Astrocyte (in vitro differentiated cells and primary cell): ENCODE measurements around the gene RTP3. TPM values are rescaled to one million over a fixed set of nuclear protein-coding genes. Genes with fewer than 3 reads are reported as not detected.

ENCODE experiments used
- DNase-seq: peaks from one replicate; pipeline ENCODE4 v3.0.0-alpha.2; 2010; ENCODE audit warnings: low read depth
- FAIRE-seq: peaks from 2 replicates; lab custom pipeline; 2011; peaks lifted over from hg19 to GRCh38; lab: Jason Lieb, UNC
- H2AFZ ChIP-seq: 2 replicates; pipeline ENCODE4 v1.6.0; 2012; ENCODE audit warnings: low read depth, low read length, inconsistent platforms
- H3K27ac ChIP-seq: 2 replicates; pipeline ENCODE4 v1.5.1; 2011; ENCODE audit warnings: low read depth, low read length, inconsistent platforms
- H3K27me3 ChIP-seq: 2 replicates; pipeline ENCODE4 v1.6.0; 2011; ENCODE audit warnings: low read length, inconsistent platforms; ENCODE audit not compliant: insufficient read depth
- H3K36me3 ChIP-seq: 2 replicates; pipeline ENCODE4 v1.5.1; 2011; ENCODE audit warnings: low read length, inconsistent platforms; ENCODE audit not compliant: insufficient read depth
- H3K4me1 ChIP-seq: 2 replicates; pipeline ENCODE4 v1.5.1; 2011; ENCODE audit warnings: low read length, inconsistent platforms; ENCODE audit not compliant: insufficient read depth
- H3K4me2 ChIP-seq: 2 replicates; pipeline ENCODE4 v1.6.0; 2012; ENCODE audit warnings: low read length, inconsistent platforms
- H3K4me3 ChIP-seq: 2 replicates; pipeline ENCODE4 v1.5.1; 2011; ENCODE audit warnings: low read depth, mild to moderate bottlenecking, low read length, inconsistent platforms; ENCODE audit not compliant: insufficient read depth
- H3K79me2 ChIP-seq: 2 replicates; pipeline ENCODE4 v1.6.0; 2012; ENCODE audit warnings: mild to moderate bottlenecking, low read length, inconsistent platforms; ENCODE audit not compliant: insufficient read depth
- H3K9ac ChIP-seq: 2 replicates; pipeline ENCODE4 v1.6.0; 2012; ENCODE audit warnings: mild to moderate bottlenecking, low read length, inconsistent platforms
- H3K9me3 ChIP-seq: 2 replicates; pipeline ENCODE4 v1.5.1; 2012; ENCODE audit warnings: low read depth, mild to moderate bottlenecking, low read length, inconsistent platforms; ENCODE audit not compliant: insufficient read depth
- H4K20me1 ChIP-seq: 2 replicates; pipeline ENCODE4 v1.6.0; 2012; ENCODE audit warnings: low read length, inconsistent platforms; ENCODE audit not compliant: insufficient read depth
- H3K27ac Mint-ChIP-seq: one replicate; pipeline ENCODE4 v1.8.0; 2021; ENCODE audit warnings: mild to moderate bottlenecking, mixed read lengths; ENCODE audit not compliant: unreplicated experiment
- H3K27me3 Mint-ChIP-seq: one replicate; pipeline ENCODE4 v1.8.0; 2021; ENCODE audit warnings: low read depth, mixed read lengths; ENCODE audit not compliant: unreplicated experiment
- H3K36me3 Mint-ChIP-seq: one replicate; pipeline ENCODE4 v1.8.0; 2021; ENCODE audit warnings: low read depth, mixed read lengths; ENCODE audit not compliant: unreplicated experiment
- H3K4me1 Mint-ChIP-seq: one replicate; pipeline ENCODE4 v1.8.0; 2021; ENCODE audit warnings: low read depth, mixed read lengths; ENCODE audit not compliant: unreplicated experiment
- H3K4me3 Mint-ChIP-seq: one replicate; pipeline ENCODE4 v1.8.0; 2021; ENCODE audit warnings: mild to moderate bottlenecking, moderate library complexity, mixed read lengths; ENCODE audit not compliant: unreplicated experiment
- H3K9me3 Mint-ChIP-seq: one replicate; pipeline ENCODE4 v1.8.0; 2021; ENCODE audit warnings: mild to moderate bottlenecking, mixed read lengths; ENCODE audit not compliant: unreplicated experiment
- EZH2 ChIP-seq: IDR thresholded peaks from 2 replicates; pipeline ENCODE4 v1.6.1; 2012; ENCODE audit warnings: mild to moderate bottlenecking, low read length, inconsistent platforms; ENCODE audit not compliant: insufficient read depth
- total RNA-seq: library from RNA; stranded (reverse); gene quantifications from 2 replicates; pipeline ENCODE4 v1.2.1, GENCODE V29; 2021
- TF ChIP-seq, protein P1 (sequence below): IDR thresholded peaks from 2 replicates; pipeline ENCODE4 v1.5.1; 2011; ENCODE audit warnings: low read depth, mild to moderate bottlenecking, inconsistent platforms, low read length, moderate library complexity; ENCODE audit not compliant: insufficient read depth

The RTP3 gene
- total RNA-seq, 1 donor from 2014 or later = not detected

DNA sequence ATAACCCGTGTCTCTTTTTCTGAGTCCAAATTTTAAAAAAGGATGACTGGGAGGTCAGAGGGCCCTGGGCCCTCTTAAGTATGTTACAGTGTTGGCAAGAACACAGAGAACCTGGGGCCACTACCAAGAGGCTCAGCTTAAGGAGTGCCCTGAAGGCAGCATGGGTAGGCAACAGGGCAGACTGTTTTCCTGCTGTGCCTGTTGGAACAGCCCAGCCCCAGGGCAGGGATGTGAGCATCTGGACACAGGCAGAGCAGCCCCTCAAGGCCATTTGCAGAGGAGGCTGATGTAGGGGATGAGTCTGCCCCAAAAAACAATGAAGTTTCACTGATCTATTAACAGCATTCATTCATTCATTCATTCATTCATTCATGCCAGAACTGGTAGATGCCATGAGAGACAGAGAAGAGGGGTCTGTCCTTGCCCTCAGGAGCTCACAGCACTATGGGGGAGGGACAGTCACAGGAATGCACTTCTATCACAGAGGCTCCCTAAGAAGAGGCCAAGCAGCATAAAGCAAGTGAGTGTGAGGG is 30.8 kb upstream of the RTP3 start:
- Mint-ChIP-seq H3K27ac (no peak overlapping the region), H3K4me1 (peaks cover 6% of the 10 kb centered on the region), H3K9me3 (no peaks in the 10 kb centered on the region), H3K4me3 (no peak overlapping the region), H3K27me3 (peaks cover 74% of the 10 kb centered on the region), H3K36me3 (no peaks in the 10 kb centered on the region)
- Histone ChIP-seq H3K27me3 (peaks cover 39% of the 10 kb centered on the region), H4K20me1 (no peaks in the 10 kb centered on the region), H3K36me3 (no peaks in the 10 kb centered on the region), H3K79me2 (no peaks in the 10 kb centered on the region), H3K9me3 (no peaks in the 10 kb centered on the region), H3K27ac (no peak overlapping the region), H3K9ac (no peak overlapping the region), H3K4me1 (no peaks in the 10 kb centered on the region), H2AFZ (no peak overlapping the region), H3K4me2 (no peak overlapping the region), H3K4me3 (no peak overlapping the region)
- DNase-seq = no peak
- TF ChIP-seq, protein P1, sequence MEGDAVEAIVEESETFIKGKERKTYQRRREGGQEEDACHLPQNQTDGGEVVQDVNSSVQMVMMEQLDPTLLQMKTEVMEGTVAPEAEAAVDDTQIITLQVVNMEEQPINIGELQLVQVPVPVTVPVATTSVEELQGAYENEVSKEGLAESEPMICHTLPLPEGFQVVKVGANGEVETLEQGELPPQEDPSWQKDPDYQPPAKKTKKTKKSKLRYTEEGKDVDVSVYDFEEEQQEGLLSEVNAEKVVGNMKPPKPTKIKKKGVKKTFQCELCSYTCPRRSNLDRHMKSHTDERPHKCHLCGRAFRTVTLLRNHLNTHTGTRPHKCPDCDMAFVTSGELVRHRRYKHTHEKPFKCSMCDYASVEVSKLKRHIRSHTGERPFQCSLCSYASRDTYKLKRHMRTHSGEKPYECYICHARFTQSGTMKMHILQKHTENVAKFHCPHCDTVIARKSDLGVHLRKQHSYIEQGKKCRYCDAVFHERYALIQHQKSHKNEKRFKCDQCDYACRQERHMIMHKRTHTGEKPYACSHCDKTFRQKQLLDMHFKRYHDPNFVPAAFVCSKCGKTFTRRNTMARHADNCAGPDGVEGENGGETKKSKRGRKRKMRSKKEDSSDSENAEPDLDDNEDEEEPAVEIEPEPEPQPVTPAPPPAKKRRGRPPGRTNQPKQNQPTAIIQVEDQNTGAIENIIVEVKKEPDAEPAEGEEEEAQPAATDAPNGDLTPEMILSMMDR = no peak
- no peak for TF ChIP-seq EZH2
- no peak for FAIRE-seq

DNA sequence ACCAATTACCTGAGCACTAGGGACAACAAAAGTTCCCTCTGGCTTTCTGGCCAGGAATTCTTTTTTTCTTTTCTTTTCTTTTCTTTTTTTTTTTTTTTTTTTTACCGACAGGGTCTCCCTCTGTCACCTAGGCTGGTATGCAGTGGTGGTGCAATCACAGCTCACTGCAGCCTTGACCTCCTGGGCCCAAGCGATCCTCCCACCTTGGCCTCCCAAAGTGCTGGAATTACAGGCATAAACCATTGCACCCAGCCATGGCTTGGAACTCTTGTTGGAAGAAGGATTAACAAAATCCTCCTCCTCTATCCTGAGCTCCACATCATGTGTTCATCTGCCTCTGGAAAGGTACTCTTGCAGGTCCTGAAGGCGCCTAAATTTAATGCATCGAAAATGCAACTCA is 30.2 kb upstream of the RTP3 start:
- Histone ChIP-seq H2AFZ (no peak overlapping the region), H3K36me3 (no peaks in the 10 kb centered on the region), H3K4me3 (no peak overlapping the region), H3K9me3 (no peaks in the 10 kb centered on the region), H3K27me3 (peaks cover 42% of the 10 kb centered on the region), H3K4me1 (no peaks in the 10 kb centered on the region), H4K20me1 (no peaks in the 10 kb centered on the region), H3K4me2 (no peak overlapping the region), H3K79me2 (no peaks in the 10 kb centered on the region), H3K27ac (no peak overlapping the region), H3K9ac (no peak overlapping the region)
- no peak overlapping the region for H3K4me3 Mint-ChIP-seq
- H3K27me3 Mint-ChIP-seq = peaks cover 73% of the 10 kb centered on the region
- peaks cover 3% of the 10 kb centered on the region for H3K4me1 Mint-ChIP-seq
- H3K36me3 Mint-ChIP-seq = no peaks in the 10 kb centered on the region
- FAIRE-seq (no peak), DNase-seq (no peak)
- no peak overlapping the region for H3K27ac Mint-ChIP-seq
- no peak for TF ChIP-seq EZH2
- TF ChIP-seq, protein P1 = no peak
- peaks cover 2% of the 10 kb centered on the region for H3K9me3 Mint-ChIP-seq

DNA sequence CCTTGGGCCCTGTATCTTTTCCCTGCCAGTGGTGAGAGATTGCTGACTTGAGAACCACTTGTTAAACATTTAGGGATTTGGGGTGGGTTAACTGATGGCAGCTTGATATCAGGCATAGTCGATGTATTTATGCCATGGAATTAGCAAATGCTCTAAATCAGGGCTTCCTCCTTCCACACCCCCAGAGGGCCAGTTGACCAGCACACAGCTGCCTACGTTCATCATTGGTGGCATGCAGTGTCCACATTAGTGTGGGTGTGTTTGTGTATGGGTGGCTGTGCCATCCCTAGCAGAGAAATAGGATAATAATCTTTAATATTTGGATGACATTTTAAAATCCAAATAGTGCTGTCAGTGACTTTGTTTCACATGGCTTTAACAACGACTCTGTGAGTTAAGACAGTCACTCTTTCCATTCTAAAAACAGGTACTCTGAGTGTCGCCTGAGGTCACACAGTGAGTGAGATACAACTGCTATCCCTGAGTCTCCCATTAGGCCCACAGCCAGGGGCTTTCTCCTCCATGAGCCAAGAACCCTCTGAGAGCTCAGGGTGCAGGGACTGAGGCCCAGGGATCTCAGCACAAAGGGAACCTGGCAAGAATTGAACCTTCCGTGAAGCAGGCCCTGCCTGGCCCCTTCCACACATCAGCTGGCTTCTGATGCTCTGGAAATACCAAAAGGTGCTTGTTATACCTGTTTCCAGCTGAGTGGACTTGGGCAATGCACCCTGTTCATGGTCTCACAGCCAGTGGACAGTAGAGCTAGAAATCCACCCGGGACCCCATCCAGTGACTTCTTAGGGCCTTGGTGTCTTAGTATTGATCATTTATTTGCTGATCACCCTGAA is 28.8 kb upstream of the RTP3 start:
- peaks cover 6% of the 10 kb centered on the region for H3K9me3 Mint-ChIP-seq
- Histone ChIP-seq H3K36me3 (no peaks in the 10 kb centered on the region), H2AFZ (no peak overlapping the region), H3K27me3 (peaks cover 37% of the 10 kb centered on the region), H3K79me2 (no peaks in the 10 kb centered on the region), H3K9ac (no peak overlapping the region), H3K27ac (no peak overlapping the region), H4K20me1 (no peaks in the 10 kb centered on the region), H3K4me3 (no peak overlapping the region), H3K4me1 (no peaks in the 10 kb centered on the region), H3K4me2 (no peak overlapping the region), H3K9me3 (no peaks in the 10 kb centered on the region)
- FAIRE-seq (no peak), DNase-seq (no peak)
- H3K4me3 Mint-ChIP-seq = no peak overlapping the region
- no peaks in the 10 kb centered on the region for H3K4me1 Mint-ChIP-seq
- peaks cover 68% of the 10 kb centered on the region for H3K27me3 Mint-ChIP-seq
- H3K36me3 Mint-ChIP-seq = no peaks in the 10 kb centered on the region
- no peak for TF ChIP-seq EZH2
- TF ChIP-seq, protein P1 = no peak
- H3K27ac Mint-ChIP-seq = no peak overlapping the region
